B cell (primary cell): ENCODE data around the gene VGLL2. TPM values are rescaled to one million over a fixed set of nuclear protein-coding genes. Genes with fewer than 3 reads are reported as not detected.

Source experiments
- ATAC-seq: fragments of 200-7000 bp; cut with Tn5 transposase; one replicate; pipeline ENCODE4 v1.10.0; 2021; ENCODE audit warnings: low read depth, mild to moderate bottlenecking, moderate number of reproducible peaks, moderate library complexity
- CTCF ChIA-PET: fragments of 350-600 bp; sonication (Branson Sonifier 250); formaldehyde crosslinking; loops from one replicate; lab custom pipeline; 2021; ENCODE audit warnings: antibody characterized with exemption, inconsistent platforms; lab: Charles Lee
- POLR2A ChIA-PET: fragments of 350-600 bp; sonication (Branson Sonifier 250); formaldehyde crosslinking; loops from one replicate; lab custom pipeline; 2021; ENCODE audit warnings: antibody characterized with exemption; lab: Charles Lee
- DNase-seq: peaks from one replicate; pipeline ENCODE4 v3.0.0; 2013
- H2AFZ ChIP-seq: 2 replicates; pipeline ENCODE4 v1.6.1; 2012; ENCODE audit warnings: mild to moderate bottlenecking, low read depth, low read length; ENCODE audit not compliant: insufficient read depth, poor library complexity, severe bottlenecking
- H3K27ac ChIP-seq, 2 donors: 1 replicate in 1 of 2; 2 replicates in 1 of 2; pipeline ENCODE4 v1.5.1; 2012 to 2013; ENCODE audit warnings: low read length in 2 of 2, mild to moderate bottlenecking in 2 of 2, moderate library complexity in 1 of 2
- H3K27me3 ChIP-seq, 4 experiments: fragments of 200-600 bp in 1 of 4; sonication (generic) in 1 of 4; replicated peaks in 1 of 4; 1 replicate in 2 of 4; 2 replicates in 2 of 4; pipeline versions ENCODE4 v1.6.1 to v1.7.0; 2013 to 2016; ENCODE audit warnings: low read length in 3 of 4, mild to moderate bottlenecking in 2 of 4, mixed read lengths in 1 of 4, moderate library complexity in 1 of 4; ENCODE audit not compliant: insufficient read depth in 4 of 4, control insufficient read depth in 3 of 4; ENCODE audit errors: control extremely low read depth in 1 of 4
- H3K36me3 ChIP-seq, 2 experiments: replicated peaks in 1 of 2; 1 replicate in 1 of 2; 2 replicates in 1 of 2; pipeline versions ENCODE4 v1.6.1 to v1.7.1; 2013; ENCODE audit warnings: low read length in 1 of 2; ENCODE audit not compliant: insufficient read depth in 2 of 2, control insufficient read depth in 1 of 2; ENCODE audit errors: control extremely low read depth in 1 of 2, extremely low read depth in 1 of 2
- H3K4me1 ChIP-seq, 2 donors: fragments of 200-600 bp in 1 of 2; sonication (generic) in 1 of 2; 1 replicate in 1 of 2; 2 replicates in 1 of 2; pipeline versions ENCODE4 v1.5.1 to v1.6.1; 2013 to 2017; ENCODE audit warnings: low read length in 2 of 2; ENCODE audit not compliant: control insufficient read depth in 2 of 2, insufficient read depth in 2 of 2
- H3K4me2 ChIP-seq: replicated peaks from 2 replicates; pipeline ENCODE3; 2012; ENCODE audit warnings: mild to moderate bottlenecking, low read depth, low read length; ENCODE audit not compliant: poor library complexity, severe bottlenecking
- H3K4me3 ChIP-seq, 5 experiments: fragments of 200-600 bp in 1 of 5; sonication (generic) in 1 of 5; 1 replicate in 3 of 5; 2 replicates in 2 of 5; pipeline versions ENCODE4 v1.5.1 to v1.7.0; 2011 to 2016; ENCODE audit warnings: low read length in 4 of 5, mild to moderate bottlenecking in 4 of 5, low read depth in 2 of 5, control low read depth in 1 of 5, moderate library complexity in 1 of 5; ENCODE audit not compliant: insufficient read depth in 1 of 5; ENCODE audit errors: control extremely low read depth in 1 of 5, extremely low read depth in 1 of 5
- H3K79me2 ChIP-seq: fragments of 200-600 bp; sonication (generic); one replicate; pipeline ENCODE4 v1.6.0; 2016; ENCODE audit warnings: low read length; ENCODE audit not compliant: control insufficient read depth, insufficient read depth
- H3K9ac ChIP-seq: fragments of 200-600 bp; sonication (generic); 2 replicates; pipeline ENCODE4 v1.6.1; 2017; ENCODE audit warnings: mild to moderate bottlenecking, low read length, moderate library complexity
- H3K9me3 ChIP-seq, 3 donors: one replicate each; pipeline versions ENCODE4 v1.6.1 to v1.7.1; 2013; ENCODE audit warnings: low read length in 2 of 3; ENCODE audit not compliant: control insufficient read depth in 2 of 3, insufficient read depth in 1 of 3; ENCODE audit errors: control extremely low read depth in 1 of 3
- H4K20me1 ChIP-seq: 2 replicates; pipeline ENCODE4 v1.6.0; 2012; ENCODE audit warnings: mild to moderate bottlenecking, low read length; ENCODE audit not compliant: insufficient read depth, control insufficient read depth, poor library complexity, severe bottlenecking
- H3K27ac Mint-ChIP-seq: one replicate; pipeline ENCODE4 v1.8.0; 2021; ENCODE audit warnings: mixed read lengths
- H3K27me3 Mint-ChIP-seq: one replicate; pipeline ENCODE4 v1.8.0; 2021; ENCODE audit warnings: mixed read lengths
- H3K4me1 Mint-ChIP-seq: one replicate; pipeline ENCODE4 v1.8.0; 2021; ENCODE audit warnings: mixed read lengths
- H3K4me3 Mint-ChIP-seq: one replicate; pipeline ENCODE4 v1.8.0; 2021; ENCODE audit warnings: mixed read lengths
- H3K9me3 Mint-ChIP-seq: one replicate; pipeline ENCODE4 v1.8.0; 2022; ENCODE audit warnings: mixed read lengths; ENCODE audit not compliant: insufficient read depth
- CTCF ChIP-seq: fragments of 200-600 bp; IDR thresholded peaks from one replicate; pipeline ENCODE4 v1.8.0; 2022; ENCODE audit warnings: antibody characterized with exemption, mild to moderate bottlenecking
- EZH2 ChIP-seq: IDR thresholded peaks from 2 replicates; pipeline ENCODE4 v1.6.1; 2012; ENCODE audit warnings: borderline replicate concordance, low read depth, mild to moderate bottlenecking, moderate library complexity, low read length; ENCODE audit not compliant: insufficient read depth, poor library complexity, severe bottlenecking
- WGBS: methylation state at CpG from one replicate; pipeline ENCODE4 v1.1.5; 2013; ENCODE audit warnings: missing lambda C conversion rate; ENCODE audit not compliant: insufficient coverage; 5-methylcytosine and 5-hydroxymethylcytosine counted together
- intact Hi-C: fragments of 100-400 bp; cut with micrococcal nuclease; formaldehyde crosslinking; loops from one replicate; pipeline ENCODE4 v1.10.0; 2022
- polyA plus RNA-seq: library from polyadenylated mRNA; depleted of rRNA; stranded (reverse); fragments of >200 nt; gene quantifications from 2 replicates; pipeline ENCODE4 v1.2.3, GENCODE V29; 2012
- total RNA-seq, 2 donors: library from RNA; stranded (reverse); fragments of 120-200 nt in 1 of 2; gene quantifications; 1 replicate in 1 of 2; 2 replicates in 1 of 2; pipeline versions ENCODE4 v1.2.3 to v1.2.4, GENCODE V29; 2013 to 2022

The VGLL2 gene
- total and polyA plus RNA-seq, 2 donors (not counting 1 experiment from before 2014, with no cell fraction given), result not detected

GRCh38 chr6:117270843-117271507 lies 5.6 kb downstream of the VGLL2 start:
- H3K27ac Mint-ChIP-seq, result no peak overlapping the region
- TF ChIP-seq CTCF, result no peak
- no peak overlapping the region for H3K4me3 Mint-ChIP-seq
- ChIA-PET CTCF (no interaction called here), POLR2A (no interaction called here)
- no peak overlapping the region for H3K4me2 ChIP-seq
- H3K9me3 Mint-ChIP-seq, result no peaks in the 10 kb centered on the region
- no peak overlapping the region for H3K4me3 ChIP-seq
- DNase-seq, result no peak
- H3K9ac ChIP-seq, result no peak overlapping the region
- intact Hi-C loops, result no loop called here
- peaks cover under 1 to 3% of the 10 kb centered on the region in 2 donors for H3K4me1 ChIP-seq
- H3K27me3 ChIP-seq, result peaks cover 0 to 40% (median 34%) of the 10 kb centered on the region in 4 experiments
- WGBS, result 6% methylated on average over 40 of the region's 48 CpGs
- H3K4me1 Mint-ChIP-seq, result peaks cover 5% of the 10 kb centered on the region
- no peak for ATAC-seq
- no peaks in the 10 kb centered on the region for H3K79me2 ChIP-seq
- no peak overlapping the region for H2AFZ ChIP-seq
- H4K20me1 ChIP-seq, result no peaks in the 10 kb centered on the region
- no peaks in the 10 kb centered on the region for H3K36me3 ChIP-seq
- peaks cover 0 to 3% (median 0%) of the 10 kb centered on the region in 3 donors for H3K9me3 ChIP-seq
- H3K27me3 Mint-ChIP-seq, result peaks cover 85% of the 10 kb centered on the region
- no peak overlapping the region for H3K27ac ChIP-seq

GRCh38 chr6:117272032-117272866 lies 6.9 kb downstream of the VGLL2 start:
- H3K9ac ChIP-seq, result no peak overlapping the region
- no peaks in the 10 kb centered on the region for H3K79me2 ChIP-seq
- intact Hi-C loops, result no loop called here
- H3K27me3 Mint-ChIP-seq, result peaks cover 73% of the 10 kb centered on the region
- H3K9me3 Mint-ChIP-seq, result no peaks in the 10 kb centered on the region
- POLR2A ChIA-PET, result no interaction called here
- H3K27ac Mint-ChIP-seq, result no peak overlapping the region
- 11% methylated on average over 5 of the region's 8 CpGs for WGBS
- H3K4me3 Mint-ChIP-seq, result no peak overlapping the region
- no peak overlapping the region for H3K27ac ChIP-seq
- H3K27me3 ChIP-seq, result peaks cover 0 to 33% (median 30%) of the 10 kb centered on the region in 4 experiments
- H2AFZ ChIP-seq, result no peak overlapping the region
- no peaks in the 10 kb centered on the region for H4K20me1 ChIP-seq
- H3K4me1 Mint-ChIP-seq, result peaks cover 3% of the 10 kb centered on the region
- CTCF ChIA-PET, result no interaction called here
- H3K36me3 ChIP-seq, result no peaks in the 10 kb centered on the region
- H3K4me1 ChIP-seq, result no peaks in the 10 kb centered on the region
- peaks cover 0 to 3% (median 0%) of the 10 kb centered on the region in 3 donors for H3K9me3 ChIP-seq
- ATAC-seq, result no peak
- no peak for DNase-seq
- no peak overlapping the region for H3K4me3 ChIP-seq
- no peak for TF ChIP-seq EZH2
- no peak for TF ChIP-seq CTCF
- no peak overlapping the region for H3K4me2 ChIP-seq
